MM.1S (cell line): ENCODE data around the gene FAM83F.

Experiments used
- CTCF ChIP-seq: fragments of 300-600 bp; sonication (generic); IDR thresholded peaks from 2 replicates; pipeline ENCODE4 v1.5.1; 2016; ENCODE audit warnings: antibody characterized with exemption, low read length, mixed read lengths
- EZH2 ChIP-seq: fragments of 300-600 bp; sonication (generic); optimal IDR thresholded peaks from 2 replicates; pipeline ENCODE3; 2017; ENCODE audit warnings: low read depth, mild to moderate bottlenecking, antibody characterized with exemption, low read length, mixed read lengths

GRCh38 chr22:40026641-40027040 lies 31.9 kb downstream of the FAM83F start:
- TF ChIP-seq CTCF: no peak
- no peak for TF ChIP-seq EZH2
